ENCODE measurements around the gene ABLIM1.

The ABLIM1 gene

GRCh38 chr10:114478281-114478680 is 179.8 kb downstream of the ABLIM1 start:
- no peak for TF ChIP-seq CREB1 (IDR thresholded peaks at IDR 0.05; ENCODE audit: low read depth)
- no peak for TF ChIP-seq TEAD4 (IDR thresholded peaks at IDR 0.05)
- no peak for TF ChIP-seq REST (IDR thresholded peaks at IDR 0.05; ENCODE audit: low read depth)
- no peak for TF ChIP-seq USF1 (IDR thresholded peaks at IDR 0.05)
- no peak for TF ChIP-seq FOXM1 (IDR thresholded peaks at IDR 0.05; ENCODE audit: borderline replicate concordance, low read depth)
- TF ChIP-seq TAF1 (IDR thresholded peaks at IDR 0.05; ENCODE audit: low read depth), result no peak
- no peak for TF ChIP-seq YY1 (IDR thresholded peaks at IDR 0.05; ENCODE audit: low read depth)
- TF ChIP-seq EGR1 (IDR thresholded peaks at IDR 0.05), result no peak
- TF ChIP-seq ZBTB7A (IDR thresholded peaks at IDR 0.05; ENCODE audit: low read depth), result no peak
- TF ChIP-seq MAX (IDR thresholded peaks at IDR 0.05), result no peak
- TF ChIP-seq EP300 (IDR thresholded peaks at IDR 0.05; ENCODE audit: borderline replicate concordance), result no peak
- TF ChIP-seq RAD21 (IDR thresholded peaks at IDR 0.05; ENCODE audit: low read depth), result no peak
- TF ChIP-seq TCF12 (IDR thresholded peaks at IDR 0.05; ENCODE audit: low read depth), result no peak
- TF ChIP-seq CEBPB (IDR thresholded peaks at IDR 0.05), result no peak
- no peak for TF ChIP-seq NFIC (IDR thresholded peaks at IDR 0.05)

- no peak for TF ChIP-seq FOXM1 (IDR thresholded peaks at IDR 0.05; ENCODE audit: borderline replicate concordance, low read depth)
- TF ChIP-seq NFIC (IDR thresholded peaks at IDR 0.05), result no peak
- TF ChIP-seq USF1 (IDR thresholded peaks at IDR 0.05), result no peak
- no peak for TF ChIP-seq TCF12 (IDR thresholded peaks at IDR 0.05; ENCODE audit: low read depth)
- TF ChIP-seq REST (IDR thresholded peaks at IDR 0.05; ENCODE audit: low read depth), result no peak
- TF ChIP-seq TEAD4 (IDR thresholded peaks at IDR 0.05), result no peak
- no peak for TF ChIP-seq CEBPB (IDR thresholded peaks at IDR 0.05)
Measured at GRCh38 chr10:114477285-114477684, 180.8 kb downstream of the ABLIM1 start.

GRCh38 chr10:114474989-114475388 is 183.1 kb downstream of the ABLIM1 start:
- TF ChIP-seq EGR1 (IDR thresholded peaks at IDR 0.05) (no peak), TEAD4 (IDR thresholded peaks at IDR 0.05) (no peak), NFIC (IDR thresholded peaks at IDR 0.05) (no peak), ZBTB7A (IDR thresholded peaks at IDR 0.05; ENCODE audit: low read depth) (no peak)

- TF ChIP-seq TEAD4 (IDR thresholded peaks at IDR 0.05), result no peak
- TF ChIP-seq EGR1 (IDR thresholded peaks at IDR 0.05), result no peak
- no peak for TF ChIP-seq USF1 (IDR thresholded peaks at IDR 0.05)
- TF ChIP-seq CEBPB (IDR thresholded peaks at IDR 0.05), result no peak
- no peak for TF ChIP-seq FOXM1 (IDR thresholded peaks at IDR 0.05; ENCODE audit: borderline replicate concordance, low read depth)
- TF ChIP-seq REST (IDR thresholded peaks at IDR 0.05; ENCODE audit: low read depth), result no peak
- no peak for TF ChIP-seq TAF1 (IDR thresholded peaks at IDR 0.05; ENCODE audit: low read depth)
- TF ChIP-seq ZBTB7A (IDR thresholded peaks at IDR 0.05; ENCODE audit: low read depth), result no peak
- no peak for TF ChIP-seq EP300 (IDR thresholded peaks at IDR 0.05; ENCODE audit: borderline replicate concordance)
- no peak for TF ChIP-seq TCF12 (IDR thresholded peaks at IDR 0.05; ENCODE audit: low read depth)
- TF ChIP-seq MAX (IDR thresholded peaks at IDR 0.05), result no peak
- no peak for TF ChIP-seq CREB1 (IDR thresholded peaks at IDR 0.05; ENCODE audit: low read depth)
- TF ChIP-seq YY1 (IDR thresholded peaks at IDR 0.05; ENCODE audit: low read depth), result no peak
- TF ChIP-seq NFIC (IDR thresholded peaks at IDR 0.05), result no peak
- no peak for TF ChIP-seq RAD21 (IDR thresholded peaks at IDR 0.05; ENCODE audit: low read depth)
Measured at GRCh38 chr10:114473776-114474175, 184.3 kb downstream of the ABLIM1 start.

Data from Ishikawa (cell line).